ENCODE results near the gene PRSS23.

PRSS23 gene

GRCh38 chr11:86790867-86791849 lies 9.2 kb upstream of the PRSS23 start:
- DNase-seq = no peak

GRCh38 chr11:86792150-86792549 lies 8.2 kb upstream of the PRSS23 start:
- DNase-seq = no peak

GRCh38 chr11:86793307-86793706 lies 7.0 kb upstream of the PRSS23 start:
- DNase-seq = no peak

DNA sequence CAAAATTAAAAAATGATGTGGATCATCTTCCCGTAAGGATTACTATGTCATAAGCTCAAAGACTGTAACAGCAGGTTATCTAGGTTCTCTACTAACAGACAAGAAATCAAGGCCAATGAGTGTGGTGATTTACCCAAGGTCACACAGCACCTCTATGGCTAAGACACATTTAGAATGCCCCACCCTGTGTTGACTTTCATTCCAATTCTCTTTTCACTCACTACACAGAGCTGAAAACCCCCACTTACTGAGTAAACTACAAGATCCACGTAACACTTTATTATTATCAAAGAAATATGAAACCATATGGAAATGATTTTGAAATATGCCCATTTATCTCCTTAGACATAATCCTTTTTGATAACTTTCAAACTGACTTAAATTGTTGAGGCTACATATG lies 4.8 kb upstream of the PRSS23 start:
- DNase-seq = no peak

DNA sequence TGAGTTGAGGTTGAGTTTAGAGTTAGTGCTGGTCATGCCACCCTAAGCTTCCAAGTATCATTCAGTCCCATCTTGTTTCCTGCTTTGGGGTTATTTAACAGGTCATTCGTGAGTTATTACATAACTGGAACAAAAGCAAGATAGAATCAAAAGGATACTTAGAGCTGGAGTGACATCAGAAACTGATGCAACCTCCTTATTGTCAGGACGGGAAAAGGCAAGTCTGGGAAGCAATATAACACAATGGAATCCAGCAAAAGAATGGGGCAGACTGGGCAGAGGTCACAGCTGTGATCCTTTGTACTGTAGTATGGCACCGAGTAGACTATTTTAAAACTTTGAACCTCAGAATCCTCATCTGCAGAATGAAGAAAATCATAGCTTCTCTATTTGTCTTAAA lies 4.4 kb upstream of the PRSS23 start:
- no peak for DNase-seq

- DNase-seq = no peak
Observed at GRCh38 chr11:86797133-86797532, 3.2 kb upstream of the PRSS23 start.

GRCh38 chr11:86798988-86799387 lies 1.4 kb upstream of the PRSS23 start:
- DNase-seq = no peak

DNA sequence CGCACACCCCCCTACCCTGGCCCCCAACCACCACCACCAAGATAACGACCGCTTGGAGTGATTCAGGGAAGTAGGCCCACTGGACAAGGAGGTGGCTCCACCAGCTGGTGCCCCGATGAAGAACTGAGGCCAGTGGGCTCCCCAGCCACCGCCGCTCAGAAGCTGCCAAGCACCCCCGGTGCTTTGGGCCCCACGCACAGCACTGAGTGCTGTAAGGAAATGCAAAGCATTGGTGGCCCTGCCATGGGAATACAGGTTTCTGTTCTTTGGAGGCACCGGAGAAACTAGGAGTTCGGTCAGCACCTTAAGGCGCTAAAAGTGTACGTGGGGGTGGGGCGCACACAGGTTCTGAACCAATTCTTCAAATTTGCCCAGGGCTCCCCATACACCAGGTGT lies 664 bp upstream of the PRSS23 start:
- no peak for DNase-seq

DNA sequence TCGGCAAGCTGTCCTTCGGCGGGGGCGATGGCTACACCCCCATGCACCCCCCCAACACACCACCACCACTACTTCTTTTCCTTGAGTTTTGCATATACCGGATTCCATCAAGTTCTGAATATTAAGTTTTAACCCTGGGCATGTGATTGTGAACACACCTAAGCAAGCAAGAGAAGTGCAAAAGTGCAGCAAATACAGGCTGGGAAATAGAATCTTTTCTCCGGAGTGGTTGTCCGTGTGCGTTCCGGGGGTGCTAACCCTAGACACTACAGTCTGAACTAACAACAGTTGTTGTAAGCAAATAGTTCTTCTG lies 574 bp downstream of the PRSS23 start:
- DNase-seq = no peak

DNA sequence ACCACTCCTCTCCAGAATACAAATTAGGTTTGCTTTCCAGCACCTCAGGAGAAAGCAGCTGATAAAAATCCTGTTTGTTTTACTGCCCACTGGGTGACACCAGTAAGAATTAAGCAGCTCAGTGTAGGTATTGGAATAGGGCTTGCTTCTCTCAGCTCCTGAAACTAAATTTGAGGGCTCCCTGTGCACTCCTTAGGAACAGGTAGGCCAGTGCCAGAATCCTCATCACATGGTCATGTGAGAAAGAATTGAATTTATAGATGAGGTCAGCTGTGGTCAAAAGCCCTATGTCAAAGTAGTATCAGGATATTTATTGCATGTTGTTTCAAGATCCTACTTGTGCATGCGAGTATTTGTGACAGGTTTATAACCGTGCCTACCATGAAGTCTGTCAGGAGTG lies 1.0 kb downstream of the PRSS23 start:
- no peak for DNase-seq

DNA sequence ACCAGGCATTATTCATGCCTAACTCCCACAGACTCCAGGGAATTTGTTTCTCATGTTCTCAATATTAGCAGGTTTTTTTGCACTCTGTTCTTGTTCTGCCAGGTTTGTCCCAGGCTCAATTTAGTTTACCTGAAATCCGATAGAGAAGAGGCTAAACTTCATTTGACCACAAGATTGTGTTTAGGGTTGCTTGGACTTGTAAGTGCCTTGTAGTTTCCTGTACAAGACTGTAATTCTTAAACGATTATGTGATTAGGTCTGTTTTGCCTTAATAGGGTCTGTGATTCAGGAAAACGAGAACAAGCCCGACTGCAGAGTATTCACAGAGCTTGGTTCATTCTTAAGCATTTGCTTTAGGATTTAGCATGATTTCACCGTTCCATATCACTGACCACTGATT lies 1.8 kb downstream of the PRSS23 start:
- DNase-seq = no peak

- DNase-seq = no peak
Observed at GRCh38 chr11:86802601-86803051, 2.3 kb downstream of the PRSS23 start.

- no peak for DNase-seq
Observed at GRCh38 chr11:86803136-86804045, 3.0 kb downstream of the PRSS23 start.

GRCh38 chr11:86804951-86805350 lies 4.6 kb downstream of the PRSS23 start:
- no peak for DNase-seq

- no peak for DNase-seq
Observed at GRCh38 chr11:86805873-86806310, 5.5 kb downstream of the PRSS23 start.

DNA sequence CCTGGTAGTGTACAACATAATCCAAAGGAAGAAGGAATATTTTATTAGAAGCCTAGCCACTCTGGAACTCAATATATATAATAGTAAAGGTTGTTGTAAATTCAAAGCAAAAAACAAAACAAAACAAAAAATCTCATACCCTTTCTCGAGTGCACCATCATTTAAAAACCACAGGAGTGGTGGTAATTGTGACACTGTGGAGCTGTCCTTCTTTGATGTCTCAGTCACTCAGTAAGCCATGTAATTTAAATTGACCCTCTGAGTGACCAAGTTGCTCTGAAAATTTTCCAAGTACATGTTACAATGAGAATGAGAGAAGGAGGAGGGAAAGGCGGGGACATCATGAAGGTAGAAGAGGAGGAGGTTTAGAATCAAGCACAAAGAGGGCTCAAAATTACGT lies 6.6 kb downstream of the PRSS23 start:
- DNase-seq = no peak

DNA sequence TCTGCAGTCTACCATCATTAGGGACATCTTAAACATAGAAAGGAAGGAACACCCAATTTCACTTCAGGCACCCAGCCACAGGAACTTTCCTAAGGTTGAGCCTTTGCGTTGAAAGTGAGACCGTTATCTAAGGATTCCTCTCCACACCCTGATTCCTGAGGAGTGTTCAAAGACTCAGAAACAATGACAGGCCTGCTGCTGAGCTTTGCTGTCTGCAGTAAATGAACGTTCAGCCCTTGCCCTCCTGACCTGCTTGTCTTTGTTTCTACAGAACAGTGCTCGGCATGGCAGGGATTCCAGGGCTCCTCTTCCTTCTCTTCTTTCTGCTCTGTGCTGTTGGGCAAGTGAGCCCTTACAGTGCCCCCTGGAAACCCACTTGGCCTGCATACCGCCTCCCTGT lies 7.0 kb downstream of the PRSS23 start:
- no peak for DNase-seq

DNA sequence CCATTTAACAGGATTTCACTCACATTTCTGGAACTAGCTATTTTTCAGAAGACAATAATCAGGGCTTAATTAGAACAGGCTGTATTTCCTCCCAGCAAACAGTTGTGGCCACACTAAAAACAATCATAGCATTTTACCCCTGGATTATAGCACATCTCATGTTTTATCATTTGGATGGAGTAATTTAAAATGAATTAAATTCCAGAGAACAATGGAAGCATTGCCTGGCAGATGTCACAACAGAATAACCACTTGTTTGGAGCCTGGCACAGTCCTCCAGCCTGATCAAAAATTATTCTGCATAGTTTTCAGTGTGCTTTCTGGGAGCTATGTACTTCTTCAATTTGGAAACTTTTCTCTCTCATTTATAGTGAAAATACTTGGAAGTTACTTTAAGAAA lies 9.2 kb downstream of the PRSS23 start:
- no peak for DNase-seq

DNA sequence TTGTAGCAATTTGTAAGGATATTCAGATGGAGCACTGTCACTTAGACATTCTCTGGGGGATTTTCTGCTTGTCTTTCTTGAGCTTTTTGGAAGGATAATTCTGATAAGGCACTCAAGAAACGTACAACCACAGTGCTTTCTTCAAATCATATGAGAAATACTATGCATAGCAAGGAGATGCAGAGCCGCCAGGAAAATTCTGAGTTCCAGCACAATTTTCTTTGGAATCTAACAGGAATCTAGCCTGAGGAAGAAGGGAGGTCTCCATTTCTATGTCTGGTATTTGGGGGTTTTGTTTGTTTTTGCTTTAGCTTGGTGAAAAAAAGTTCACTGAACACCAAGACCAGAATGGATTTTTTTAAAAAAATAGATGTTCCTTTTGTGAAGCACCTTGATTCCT lies 9.9 kb downstream of the PRSS23 start:
- no peak for DNase-seq

DNA sequence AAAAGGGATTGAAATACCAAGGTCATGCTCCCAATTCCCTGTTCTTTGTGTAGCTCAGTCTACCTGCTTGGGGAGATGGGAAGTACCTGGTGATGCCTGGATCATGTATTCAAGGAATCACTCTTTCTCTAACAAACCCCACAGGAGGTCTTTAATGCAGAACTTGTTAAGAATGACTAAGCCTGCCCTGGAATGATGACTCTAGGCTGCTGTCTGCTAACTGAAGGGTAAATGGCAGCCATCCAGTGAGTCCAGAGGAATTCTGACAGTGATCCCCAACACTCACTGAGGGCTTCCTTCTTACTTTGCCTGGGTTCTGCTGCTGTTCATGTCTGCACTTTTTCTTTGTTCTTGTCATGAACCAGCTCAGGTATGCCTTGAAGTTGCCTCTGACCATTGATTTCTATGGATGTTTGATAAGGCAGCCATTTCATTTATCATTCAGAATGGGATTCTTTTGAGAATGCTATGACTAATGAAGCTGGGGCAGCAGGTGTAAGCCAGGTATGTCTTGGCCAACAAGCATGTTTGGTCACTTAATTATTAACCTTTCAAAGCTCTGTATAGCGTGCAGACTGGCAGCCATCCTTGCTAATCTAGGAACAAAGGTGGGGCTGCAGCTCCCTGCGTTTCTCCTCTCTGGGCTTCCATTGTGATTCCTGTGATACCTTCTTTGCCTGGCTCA lies 11.4 kb downstream of the PRSS23 start:
- DNase-seq = no peak

DNA sequence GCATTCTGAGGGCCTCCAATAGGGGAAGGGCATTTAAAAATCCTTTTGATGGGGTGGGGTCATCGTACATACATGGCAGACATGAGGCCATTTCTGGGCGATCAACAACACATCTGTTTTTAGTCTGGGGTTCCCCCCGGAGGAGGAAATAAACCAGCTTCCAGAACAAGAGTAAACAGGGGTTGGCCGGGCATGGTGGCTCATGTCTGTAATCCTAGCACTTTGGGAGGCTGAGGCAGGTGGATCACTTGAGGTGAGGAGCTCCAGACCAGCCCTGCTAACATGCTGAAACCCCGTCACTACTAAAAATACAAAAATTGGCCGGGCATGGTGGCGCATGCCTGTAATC lies 12.0 kb downstream of the PRSS23 start:
- no peak for DNase-seq

GRCh38 chr11:86812981-86813380 lies 12.6 kb downstream of the PRSS23 start:
- no peak for DNase-seq

- no peak for DNase-seq
Observed at GRCh38 chr11:86814775-86815174, 14.4 kb downstream of the PRSS23 start.
